Neuronal stem cell (in vitro differentiated cells): ENCODE data around the gene SYT1.

ENCODE experiments used
- DNase-seq: peaks from one replicate; pipeline ENCODE4 v3.0.0-alpha.2; 2013; ENCODE audit warnings: low spot score
- H2AFZ ChIP-seq: one replicate; pipeline ENCODE4 v1.6.1; 2013; ENCODE audit warnings: mild to moderate bottlenecking, low read length, inconsistent platforms
- H2AK5ac ChIP-seq: 2 replicates; pipeline ENCODE4 v1.6.1; 2013; ENCODE audit warnings: low read depth, mild to moderate bottlenecking, inconsistent platforms, low read length, moderate library complexity, mixed read lengths
- H2BK120ac ChIP-seq: 2 replicates; pipeline ENCODE4 v1.6.1; 2013; ENCODE audit warnings: low read depth, mild to moderate bottlenecking, inconsistent platforms, low read length, moderate library complexity, mixed read lengths
- H2BK12ac ChIP-seq: one replicate; pipeline ENCODE4 v1.6.1; 2013; ENCODE audit warnings: low read length, inconsistent platforms
- H2BK15ac ChIP-seq: 2 replicates; pipeline ENCODE4 v1.6.1; 2013; ENCODE audit warnings: mild to moderate bottlenecking, low read length, inconsistent platforms, mixed read lengths
- H2BK5ac ChIP-seq: one replicate; pipeline ENCODE4 v1.6.1; 2013; ENCODE audit warnings: inconsistent platforms, mild to moderate bottlenecking, low read length, moderate library complexity
- H3K14ac ChIP-seq: one replicate; pipeline ENCODE4 v1.6.1; 2013; ENCODE audit warnings: low read length, inconsistent platforms
- H3K18ac ChIP-seq: 2 replicates; pipeline ENCODE4 v1.6.1; 2013; ENCODE audit warnings: low read length, inconsistent platforms
- H3K23ac ChIP-seq: 2 replicates; pipeline ENCODE4 v1.6.1; 2013; ENCODE audit warnings: low read depth, mild to moderate bottlenecking, mixed read lengths, low read length, inconsistent platforms; ENCODE audit not compliant: poor library complexity
- H3K27ac ChIP-seq: replicated peaks from 3 replicates; pipeline ENCODE4 v1.5.1; 2013; ENCODE audit warnings: low read length, inconsistent platforms
- H3K27me3 ChIP-seq, 3 experiments: 2 replicates each; pipeline ENCODE4 v1.6.1; 2013; ENCODE audit warnings: low read length in 3 of 3, mild to moderate bottlenecking in 2 of 3, inconsistent platforms in 1 of 3, low read depth in 1 of 3, mixed read lengths in 1 of 3, moderate library complexity in 1 of 3; ENCODE audit not compliant: control insufficient read depth in 3 of 3, insufficient read depth in 3 of 3
- H3K36me3 ChIP-seq, 2 donors: replicated peaks in 1 of 2; 2 replicates each; pipeline ENCODE4 v1.6.1; 2013; ENCODE audit warnings: low read length in 2 of 2; ENCODE audit not compliant: control insufficient read depth in 2 of 2, insufficient read depth in 2 of 2
- H3K4ac ChIP-seq: 2 replicates; pipeline ENCODE4 v1.6.1; 2013; ENCODE audit warnings: inconsistent platforms, mild to moderate bottlenecking, low read length, moderate library complexity
- H3K4me1 ChIP-seq, 2 donors: 1 replicate in 1 of 2; 2 replicates in 1 of 2; pipeline ENCODE4 v1.6.1; 2013; ENCODE audit warnings: low read length in 2 of 2, low read depth in 1 of 2; ENCODE audit not compliant: control insufficient read depth in 2 of 2, insufficient read depth in 1 of 2
- H3K4me2 ChIP-seq: one replicate; pipeline ENCODE4 v1.6.1; 2013; ENCODE audit warnings: mild to moderate bottlenecking, low read length, inconsistent platforms; ENCODE audit not compliant: insufficient read depth, poor library complexity, severe bottlenecking
- H3K4me3 ChIP-seq, 2 donors: 2 replicates each; pipeline ENCODE4 v1.5.1; 2013; ENCODE audit warnings: low read length in 2 of 2, mild to moderate bottlenecking in 2 of 2, inconsistent platforms in 1 of 2, moderate library complexity in 1 of 2
- H3K79me1 ChIP-seq: one replicate; pipeline ENCODE4 v1.6.1; 2013; ENCODE audit warnings: low read depth, mild to moderate bottlenecking, inconsistent platforms, low read length, moderate library complexity
- H3K9ac ChIP-seq: one replicate; pipeline ENCODE4 v1.6.1; 2013; ENCODE audit warnings: mild to moderate bottlenecking, low read depth, low read length, inconsistent platforms; ENCODE audit not compliant: poor library complexity
- H3K9me3 ChIP-seq, 2 donors: replicated peaks in 1 of 2; 2 replicates each; pipeline versions ENCODE3 to v1.6.1; 2013; ENCODE audit warnings: low read length in 2 of 2, mild to moderate bottlenecking in 2 of 2, inconsistent platforms in 1 of 2, low read depth in 1 of 2, mixed read lengths in 1 of 2, moderate library complexity in 1 of 2; ENCODE audit not compliant: control insufficient read depth in 2 of 2, insufficient read depth in 1 of 2
- H4K8ac ChIP-seq: one replicate; pipeline ENCODE4 v1.6.1; 2013; ENCODE audit warnings: low read depth, mild to moderate bottlenecking, inconsistent platforms, low read length, moderate library complexity
- H4K91ac ChIP-seq: one replicate; pipeline ENCODE4 v1.6.1; 2013; ENCODE audit warnings: low read length, low read depth, mild to moderate bottlenecking, inconsistent platforms; ENCODE audit not compliant: poor library complexity
- WGBS, 2 donors: extraction: QIAGEN DNeasy Blood & Tissue Kit; methylation state at CpG; one replicate each; pipeline ENCODE4 v1.1.7; 2013; ENCODE audit warnings: missing lambda C conversion rate in 2 of 2, mixed read lengths in 1 of 2; ENCODE audit not compliant: insufficient read length in 2 of 2, insufficient replicate concordance in 1 of 2; ENCODE audit errors: extremely low coverage in 2 of 2; 5-methylcytosine and 5-hydroxymethylcytosine counted together

Gene SYT1

DNA sequence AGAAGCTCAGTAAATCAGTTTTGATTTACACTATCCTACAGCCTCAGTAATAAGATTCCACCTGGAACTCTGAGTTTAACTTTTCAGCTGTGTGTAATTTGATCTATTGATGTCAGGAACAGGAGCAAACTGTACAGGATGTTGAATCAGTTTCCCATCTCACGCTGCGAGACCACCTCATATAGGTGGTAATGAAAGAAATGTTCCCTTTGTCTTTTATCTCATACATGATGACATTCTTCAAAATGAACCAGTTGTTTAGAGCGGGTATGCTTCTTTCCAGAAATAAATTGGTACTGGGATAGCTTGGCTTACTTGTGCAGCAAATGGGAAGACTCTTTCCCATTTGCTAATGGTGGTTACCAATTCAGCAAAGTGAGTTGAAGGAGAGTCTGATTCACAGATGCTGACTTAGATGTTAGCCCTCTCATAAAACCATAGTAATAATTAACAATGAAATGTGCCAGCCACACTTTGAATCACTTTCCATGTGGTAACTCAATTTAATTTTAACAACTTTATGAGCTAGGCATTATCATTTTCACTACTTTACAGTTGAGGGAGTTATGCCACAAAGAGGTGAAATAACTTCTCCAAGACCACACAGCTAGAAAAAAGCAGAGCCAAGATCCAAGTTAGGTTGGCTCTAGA, 574.7 kb downstream of the SYT1 start:
- no CpG with 5 or more reads among the region's 3 CpGs for WGBS, 2 donors
- no peak overlapping the region for H2BK12ac ChIP-seq

GRCh38 chr12:79441534-79441933, 577.0 kb downstream of the SYT1 start:
- H3K27me3 ChIP-seq: no peaks in the 10 kb centered on the region
- no peak overlapping the region for H3K23ac ChIP-seq
- H3K79me1 ChIP-seq: no peaks in the 10 kb centered on the region
- no peak overlapping the region for H2BK15ac ChIP-seq
- no peak overlapping the region for H3K14ac ChIP-seq
- no peak overlapping the region for H4K91ac ChIP-seq
- H3K18ac ChIP-seq: no peak overlapping the region
- H3K4me2 ChIP-seq: no peak overlapping the region
- H2BK5ac ChIP-seq: no peak overlapping the region
- H2AFZ ChIP-seq: no peak overlapping the region
- no peak overlapping the region for H3K4ac ChIP-seq
- H3K4me3 ChIP-seq: no peak overlapping the region
- no peak overlapping the region for H4K8ac ChIP-seq
- no peaks in the 10 kb centered on the region for H3K4me1 ChIP-seq
- H2AK5ac ChIP-seq: no peak overlapping the region
- no peak overlapping the region for H3K27ac ChIP-seq
- H3K9me3 ChIP-seq: peaks cover 0 to 4% of the 10 kb centered on the region in 2 donors
- H3K36me3 ChIP-seq: peaks cover 0 to 12% of the 10 kb centered on the region in 2 donors
- H3K9ac ChIP-seq: no peak overlapping the region
- H2BK12ac ChIP-seq: no peak overlapping the region
- no peak for DNase-seq
- H2BK120ac ChIP-seq: no peak overlapping the region
- WGBS, 2 donors: no CpG with 5 or more reads among the region's 4 CpGs

More for the DNA sequence above, 574.7 kb downstream of the SYT1 start:
- Histone ChIP-seq H2AK5ac (no peak overlapping the region), H3K23ac (no peak overlapping the region), H4K91ac (no peak overlapping the region), H3K27ac (no peak overlapping the region), H3K4me3 (no peak overlapping the region), H3K27me3 (no peaks in the 10 kb centered on the region), H2AFZ (no peak overlapping the region), H3K36me3 (no peaks in the 10 kb centered on the region), H2BK15ac (no peak overlapping the region), H3K79me1 (no peaks in the 10 kb centered on the region), H3K9me3 (no peaks in the 10 kb centered on the region), H2BK5ac (no peak overlapping the region), H3K4me1 (no peaks in the 10 kb centered on the region), H3K18ac (no peak overlapping the region), H4K8ac (no peak overlapping the region), H3K14ac (no peak overlapping the region), H3K4me2 (no peak overlapping the region), H3K9ac (no peak overlapping the region), H3K4ac (no peak overlapping the region), H2BK120ac (no peak overlapping the region)
- DNase-seq: no peak

DNA sequence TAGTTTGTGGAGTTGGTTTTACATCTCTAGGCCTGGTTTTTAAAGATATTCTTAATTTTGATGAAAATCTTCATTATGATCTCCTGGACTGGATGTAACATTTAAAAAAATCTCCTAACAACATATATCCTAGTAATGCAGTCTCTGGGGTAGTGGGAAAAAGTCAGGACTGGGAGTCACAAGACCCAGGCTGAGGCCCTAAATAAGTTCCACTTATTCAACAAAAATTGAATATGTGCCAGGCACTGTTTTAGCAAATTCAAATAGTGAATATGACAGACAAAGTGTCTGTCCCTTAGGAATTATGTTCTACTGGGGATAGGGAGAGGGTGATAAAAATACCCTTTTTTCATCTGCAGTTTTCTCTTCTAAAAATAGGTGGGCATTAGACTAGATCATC, 577.8 kb downstream of the SYT1 start:
- H2BK120ac ChIP-seq: no peak overlapping the region
- H2BK5ac ChIP-seq: no peak overlapping the region
- H2BK12ac ChIP-seq: no peak overlapping the region
- no peak overlapping the region for H2AFZ ChIP-seq
- no peaks in the 10 kb centered on the region for H3K79me1 ChIP-seq
- no peak overlapping the region for H3K27ac ChIP-seq
- no peak overlapping the region for H3K18ac ChIP-seq
- no peak overlapping the region for H3K4me2 ChIP-seq
- H4K8ac ChIP-seq: no peak overlapping the region
- no peak overlapping the region for H3K4me3 ChIP-seq
- peaks cover 0 to 4% of the 10 kb centered on the region in 2 donors for H3K9me3 ChIP-seq
- H3K36me3 ChIP-seq: peaks cover 0 to 12% of the 10 kb centered on the region in 2 donors
- no peak overlapping the region for H4K91ac ChIP-seq
- H3K4ac ChIP-seq: no peak overlapping the region
- no peak for DNase-seq
- H2BK15ac ChIP-seq: no peak overlapping the region
- H3K9ac ChIP-seq: no peak overlapping the region
- H2AK5ac ChIP-seq: no peak overlapping the region
- no peaks in the 10 kb centered on the region for H3K27me3 ChIP-seq
- H3K14ac ChIP-seq: no peak overlapping the region
- H3K23ac ChIP-seq: no peak overlapping the region
- peaks cover 0 to 3% of the 10 kb centered on the region in 2 donors for H3K4me1 ChIP-seq

- Histone ChIP-seq H3K14ac (no peak overlapping the region), H3K79me1 (no peaks in the 10 kb centered on the region), H4K8ac (no peak overlapping the region), H3K9me3 (peaks cover 0 to 4% of the 10 kb centered on the region in 2 donors), H3K27ac (no peak overlapping the region), H3K36me3 (peaks cover 3 to 12% of the 10 kb centered on the region in 2 donors), H3K27me3 (no peaks in the 10 kb centered on the region), H3K18ac (no peak overlapping the region), H4K91ac (no peak overlapping the region), H2AFZ (no peak overlapping the region), H3K4me3 (no peak overlapping the region), H2BK15ac (no peak overlapping the region), H3K4ac (no peak overlapping the region), H3K4me1 (peaks cover 0 to 3% of the 10 kb centered on the region in 2 donors), H3K23ac (no peak overlapping the region), H2BK5ac (no peak overlapping the region), H2BK12ac (no peak overlapping the region), H2AK5ac (no peak overlapping the region), H3K9ac (no peak overlapping the region), H3K4me2 (no peak overlapping the region), H2BK120ac (no peak overlapping the region)
- DNase-seq: no peak
Measured at GRCh38 chr12:79444089-79444488, 579.5 kb downstream of the SYT1 start.
